NCI-H524 treated with DMSO at 0.1 percent for 48 hours (cell line): ENCODE data around the gene TNFAIP3.
"Not testable (repeated sequence)": the region's sequence is repeated elsewhere in the genome, so short reads cannot be mapped to it uniquely, and the experiment has no call there.

ENCODE experiments used
- DNase-seq: peaks from one replicate; lab custom pipeline; 2025; lab: John Stamatoyannopoulos, UW

Gene TNFAIP3

GRCh38 chr6:137844773-137845172 lies 22.3 kb upstream of the TNFAIP3 start:
- DNase-seq: not testable (repeated sequence)

GRCh38 chr6:137845460-137845859 lies 21.6 kb upstream of the TNFAIP3 start:
- DNase-seq: no peak

- no peak for DNase-seq
These were observed 20.8 kb upstream of the TNFAIP3 start for GRCh38 chr6:137846274-137846673.

GRCh38 chr6:137846772-137847313 lies 20.2 kb upstream of the TNFAIP3 start:
- no peak for DNase-seq

GRCh38 chr6:137847748-137848147 lies 19.3 kb upstream of the TNFAIP3 start:
- DNase-seq: no peak

- no peak for DNase-seq
These were observed 18.4 kb upstream of the TNFAIP3 start for GRCh38 chr6:137848672-137849071.

GRCh38 chr6:137849181-137849980 lies 17.7 kb upstream of the TNFAIP3 start:
- DNase-seq: no peak

- DNase-seq: no peak
These were observed 16.9 kb upstream of the TNFAIP3 start for GRCh38 chr6:137849981-137850714.

- no peak for DNase-seq
These were observed 16.1 kb upstream of the TNFAIP3 start for GRCh38 chr6:137850816-137851602.

GRCh38 chr6:137851669-137852068 lies 15.4 kb upstream of the TNFAIP3 start:
- DNase-seq: no peak

- DNase-seq: no peak
These were observed 14.7 kb upstream of the TNFAIP3 start for GRCh38 chr6:137852346-137852745.

GRCh38 chr6:137852811-137853210 lies 14.2 kb upstream of the TNFAIP3 start:
- DNase-seq: no peak

- DNase-seq: no peak
These were observed 13.4 kb upstream of the TNFAIP3 start for GRCh38 chr6:137853569-137854213.

GRCh38 chr6:137856138-137856898 lies 10.7 kb upstream of the TNFAIP3 start:
- no peak for DNase-seq

GRCh38 chr6:137859025-137859424 lies 8.0 kb upstream of the TNFAIP3 start:
- no peak for DNase-seq

GRCh38 chr6:137860394-137861005 lies 6.6 kb upstream of the TNFAIP3 start:
- DNase-seq: no peak

- no peak for DNase-seq
These were observed 5.3 kb upstream of the TNFAIP3 start for GRCh38 chr6:137861550-137862337.

GRCh38 chr6:137862419-137863090 lies 4.5 kb upstream of the TNFAIP3 start:
- no peak for DNase-seq
